GM10266 (cell line): ENCODE data around the gene IPO11.
"Not testable (repeated sequence)": the region's sequence is repeated elsewhere in the genome, so short reads cannot be mapped to it uniquely, and the experiment has no call there.

Source experiments
- DNase-seq: peaks from one replicate; pipeline ENCODE4 v3.0.0; 2012; ENCODE audit errors: extremely low spot score
- TF ChIP-seq, protein P1 (sequence below): IDR thresholded peaks from 2 replicates; pipeline ENCODE4 v1.5.1; 2012; ENCODE audit warnings: mild to moderate bottlenecking, low read depth; ENCODE audit not compliant: control insufficient read depth, insufficient read depth; ENCODE audit errors: missing control alignments

IPO11 gene

DNA sequence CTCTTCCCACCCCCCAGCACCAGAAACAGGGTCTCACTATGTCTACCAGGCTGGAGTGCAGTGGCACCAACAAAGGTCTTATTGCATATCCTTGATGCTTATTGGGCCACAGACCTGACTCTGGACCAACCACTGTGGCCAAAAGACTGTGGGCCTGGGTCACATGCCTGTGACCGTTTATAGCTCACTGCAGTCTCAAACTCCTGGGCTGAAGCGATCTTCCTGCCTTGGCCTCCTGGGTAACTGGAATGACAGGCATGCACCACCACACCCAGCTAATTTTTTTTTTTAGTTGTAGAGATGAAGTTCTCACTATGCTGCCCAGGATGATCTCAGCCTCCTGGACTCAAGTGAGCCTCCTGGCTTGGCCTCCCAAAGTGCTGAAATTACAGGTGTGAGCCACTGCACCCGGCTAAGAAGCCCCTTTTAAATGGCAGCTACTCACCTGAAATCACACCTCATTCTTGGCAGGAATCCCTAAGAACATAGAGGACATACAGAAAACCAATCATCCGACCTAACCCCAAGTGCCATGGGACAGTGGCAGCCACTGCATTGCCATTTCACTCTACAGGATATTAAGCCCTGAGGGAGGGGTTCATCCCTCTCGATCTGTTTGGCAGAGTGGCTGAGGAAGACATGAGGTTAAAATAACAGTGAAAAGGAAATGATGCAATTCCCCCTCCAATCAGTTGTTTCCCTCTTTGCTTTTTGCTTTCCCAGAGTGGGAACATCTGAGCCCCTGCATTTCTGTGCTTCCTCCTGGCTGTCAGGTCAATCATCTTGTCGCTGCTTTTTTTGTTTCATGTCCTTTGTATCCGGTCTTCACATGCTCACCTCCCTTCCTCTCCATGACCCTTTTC, 240.7 kb downstream of the IPO11 start:
- no peak for DNase-seq
- TF ChIP-seq, protein P1, sequence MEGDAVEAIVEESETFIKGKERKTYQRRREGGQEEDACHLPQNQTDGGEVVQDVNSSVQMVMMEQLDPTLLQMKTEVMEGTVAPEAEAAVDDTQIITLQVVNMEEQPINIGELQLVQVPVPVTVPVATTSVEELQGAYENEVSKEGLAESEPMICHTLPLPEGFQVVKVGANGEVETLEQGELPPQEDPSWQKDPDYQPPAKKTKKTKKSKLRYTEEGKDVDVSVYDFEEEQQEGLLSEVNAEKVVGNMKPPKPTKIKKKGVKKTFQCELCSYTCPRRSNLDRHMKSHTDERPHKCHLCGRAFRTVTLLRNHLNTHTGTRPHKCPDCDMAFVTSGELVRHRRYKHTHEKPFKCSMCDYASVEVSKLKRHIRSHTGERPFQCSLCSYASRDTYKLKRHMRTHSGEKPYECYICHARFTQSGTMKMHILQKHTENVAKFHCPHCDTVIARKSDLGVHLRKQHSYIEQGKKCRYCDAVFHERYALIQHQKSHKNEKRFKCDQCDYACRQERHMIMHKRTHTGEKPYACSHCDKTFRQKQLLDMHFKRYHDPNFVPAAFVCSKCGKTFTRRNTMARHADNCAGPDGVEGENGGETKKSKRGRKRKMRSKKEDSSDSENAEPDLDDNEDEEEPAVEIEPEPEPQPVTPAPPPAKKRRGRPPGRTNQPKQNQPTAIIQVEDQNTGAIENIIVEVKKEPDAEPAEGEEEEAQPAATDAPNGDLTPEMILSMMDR = no peak

DNA sequence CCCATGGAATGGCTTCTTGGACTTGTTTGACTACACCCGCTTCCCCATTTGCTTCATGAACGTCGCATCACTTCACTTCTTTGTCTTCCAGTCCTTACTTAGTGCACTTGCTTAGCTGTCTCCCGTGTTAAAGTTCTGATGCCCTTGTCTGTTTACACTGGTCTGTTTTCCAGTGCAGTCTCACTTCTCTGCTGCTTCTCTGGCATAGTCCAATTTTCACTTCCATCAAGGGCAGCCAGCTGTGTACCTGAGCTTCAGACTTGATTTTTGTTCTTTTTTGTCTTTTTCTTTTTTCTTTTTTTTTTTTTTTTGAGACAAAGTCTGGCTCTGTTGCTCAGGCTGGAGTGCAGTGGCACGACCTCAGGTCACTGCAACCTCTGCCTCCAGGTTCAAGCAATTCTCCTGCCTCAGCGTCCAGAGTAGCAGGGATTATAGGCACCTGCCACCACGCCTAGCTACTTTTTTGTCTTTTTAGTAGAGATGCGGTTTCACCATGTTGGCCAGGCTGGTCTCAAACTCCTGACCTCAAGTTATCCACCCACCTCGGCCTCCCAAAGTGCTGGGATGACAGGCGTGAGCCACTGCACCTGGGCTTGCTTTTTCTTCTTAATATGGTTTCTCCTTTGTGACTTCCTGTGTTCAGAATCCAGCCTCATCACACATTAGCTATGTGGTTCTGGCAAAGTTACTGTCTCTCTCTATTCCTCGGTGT, 241.5 kb downstream of the IPO11 start:
- TF ChIP-seq, protein P1 = no peak
- no peak for DNase-seq

DNA sequence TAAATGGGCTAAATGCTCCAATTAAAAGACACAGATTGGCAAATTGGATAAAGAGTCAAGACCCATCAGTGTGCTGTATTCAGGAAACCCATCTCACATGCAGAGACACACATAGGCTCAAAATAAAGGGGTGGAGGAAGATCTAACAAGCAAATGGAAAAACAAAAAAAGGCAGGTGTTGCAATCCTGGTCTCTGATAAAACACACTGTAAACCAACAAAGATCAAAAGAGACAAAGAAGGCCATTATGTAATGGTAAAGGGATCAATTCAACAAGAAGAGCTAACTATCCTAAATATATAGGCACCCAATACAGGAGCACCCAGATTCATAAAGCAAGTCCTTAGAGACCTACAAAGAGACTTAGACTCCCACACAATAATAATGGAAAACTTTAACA, 245.2 kb downstream of the IPO11 start:
- DNase-seq = not testable (repeated sequence)

DNA sequence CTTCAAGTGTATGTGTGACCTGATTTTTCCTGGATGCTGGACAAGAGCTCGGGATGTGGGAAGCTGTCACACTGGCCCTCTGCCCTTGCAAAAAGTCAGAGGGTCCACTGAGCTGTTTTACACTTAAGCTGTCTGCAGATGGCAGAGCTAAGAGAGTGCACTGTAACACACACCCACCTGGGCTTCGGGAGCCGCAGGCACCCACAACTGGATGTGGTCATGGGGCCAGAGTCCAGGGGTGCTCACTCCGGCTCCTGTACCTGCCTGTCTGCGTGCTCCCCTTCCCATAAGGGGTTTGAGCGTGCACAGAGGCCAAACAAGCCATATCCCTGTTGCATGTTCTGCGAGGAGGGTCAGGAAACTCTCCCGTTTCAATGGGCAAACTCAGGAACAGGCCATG, 248.6 kb downstream of the IPO11 start:
- DNase-seq = no peak
- TF ChIP-seq, protein P1 = no peak

DNA sequence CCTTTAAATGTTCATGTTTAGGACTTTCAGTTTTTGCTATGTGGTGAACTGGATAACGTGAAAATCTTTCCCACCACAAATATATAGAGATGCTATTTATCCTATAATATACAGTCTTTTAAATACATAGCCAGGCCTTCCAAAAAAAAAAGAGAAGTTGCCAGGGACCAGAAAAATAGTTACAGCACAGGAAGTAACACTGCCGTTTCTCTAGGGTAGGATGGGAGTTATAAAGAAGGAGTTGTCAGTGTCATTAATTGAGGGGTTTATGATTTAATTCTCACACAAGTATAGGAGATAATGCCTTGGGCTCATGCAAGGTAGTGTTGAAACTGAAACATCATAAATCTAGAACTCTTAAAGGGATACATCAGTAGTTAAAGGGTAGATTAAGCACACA, 250.0 kb downstream of the IPO11 start:
- DNase-seq = no peak

DNA sequence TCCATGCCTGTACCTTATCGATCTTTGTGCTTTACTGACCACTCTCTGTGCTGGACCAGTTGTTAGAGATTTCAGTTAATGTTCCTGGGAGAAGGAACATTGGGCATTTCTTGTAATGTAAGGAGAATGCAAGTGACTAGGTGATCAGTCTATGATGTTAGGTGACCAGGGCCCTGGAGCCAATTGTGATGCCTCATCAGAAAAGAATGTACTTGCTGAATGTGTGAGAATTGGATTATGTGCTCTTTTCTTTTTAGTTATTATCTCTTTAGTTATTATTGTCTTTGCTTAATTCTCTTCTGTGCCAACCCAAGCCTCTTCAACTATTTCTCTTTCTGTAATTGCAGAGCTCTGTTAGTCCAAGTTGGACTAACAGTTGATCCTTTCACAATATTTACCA, 258.9 kb downstream of the IPO11 start:
- no peak for DNase-seq
- TF ChIP-seq, protein P1 = no peak

More for the DNA sequence above, 250.0 kb downstream of the IPO11 start:
- TF ChIP-seq, protein P1 = no peak

DNA sequence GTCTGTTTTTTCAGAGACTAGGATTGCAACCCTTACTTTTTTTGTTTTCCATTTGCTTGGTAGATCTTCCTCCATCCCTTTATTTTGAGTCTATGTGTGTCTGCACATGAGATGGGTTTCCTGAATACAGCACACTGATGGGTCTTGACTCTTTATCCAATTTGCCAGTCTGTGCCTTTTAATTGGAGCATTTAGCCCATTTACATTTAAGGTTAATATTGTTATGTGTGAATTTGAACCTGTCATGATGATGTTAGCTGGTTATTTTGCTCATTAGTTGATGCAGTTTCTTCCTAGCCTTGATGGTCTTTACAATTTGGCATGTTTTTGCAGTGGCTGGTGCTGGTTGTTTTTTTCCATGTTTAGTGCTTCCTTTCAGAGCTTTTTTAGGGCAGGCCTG, 264.0 kb downstream of the IPO11 start:
- not testable (repeated sequence) for DNase-seq
